NT2/D1 (cell line): ENCODE measurements around the gene RAB17.

ENCODE experiments used
- DNase-seq: peaks from one replicate; pipeline ENCODE4 v3.0.0-alpha.2; 2011; ENCODE audit warnings: low read depth, low spot score
- H3K27me3 ChIP-seq: 2 replicates; pipeline ENCODE4 v1.6.0; 2011; ENCODE audit warnings: mild to moderate bottlenecking; ENCODE audit not compliant: insufficient read length, insufficient read depth
- H3K36me3 ChIP-seq: 2 replicates; pipeline ENCODE4 v1.6.1; 2011; ENCODE audit warnings: mild to moderate bottlenecking, low read length, mixed read lengths; ENCODE audit not compliant: insufficient read depth, insufficient read length
- H3K4me1 ChIP-seq: 2 replicates; pipeline ENCODE4 v1.5.1; 2011; ENCODE audit not compliant: insufficient read depth, insufficient read length
- H3K4me3 ChIP-seq: 2 replicates; pipeline ENCODE4 v1.5.1; 2011; ENCODE audit warnings: low read depth; ENCODE audit not compliant: insufficient read length
- H3K9ac ChIP-seq: 2 replicates; pipeline ENCODE4 v1.6.0; 2011; ENCODE audit warnings: low read depth; ENCODE audit not compliant: insufficient read length
- H3K9me3 ChIP-seq: 2 replicates; pipeline ENCODE4 v1.5.1; 2011; ENCODE audit warnings: mild to moderate bottlenecking, low read length; ENCODE audit not compliant: insufficient read depth
- SUZ12 ChIP-seq: IDR thresholded peaks from 2 replicates; pipeline ENCODE4 v1.6.1; 2011; ENCODE audit not compliant: insufficient read length, insufficient read depth; ENCODE audit errors: extremely low read depth
- YY1 ChIP-seq: IDR thresholded peaks from 2 replicates; pipeline ENCODE4 v1.6.1; 2011; ENCODE audit not compliant: insufficient read length, insufficient read depth
- ZNF274 ChIP-seq: IDR thresholded peaks from 2 replicates; pipeline ENCODE4 v1.6.1; 2011; ENCODE audit warnings: mild to moderate bottlenecking, low read depth, low read length

The RAB17 gene

GRCh38 chr2:237567276-237568029 lies 23.1 kb downstream of the RAB17 start:
- no peak for DNase-seq
- no peak for TF ChIP-seq YY1
- TF ChIP-seq ZNF274: no peak
- no peak for TF ChIP-seq SUZ12
- H3K36me3 ChIP-seq: no peaks in the 10 kb centered on the region
- no peak overlapping the region for H3K4me3 ChIP-seq
- no peaks in the 10 kb centered on the region for H3K27me3 ChIP-seq
- H3K4me1 ChIP-seq: peaks cover 3% of the 10 kb centered on the region
- H3K9ac ChIP-seq: no peak overlapping the region
- no peaks in the 10 kb centered on the region for H3K9me3 ChIP-seq

- Histone ChIP-seq H3K36me3 (no peaks in the 10 kb centered on the region), H3K4me1 (no peaks in the 10 kb centered on the region), H3K9ac (no peak within 1 kb of the TSS), H3K4me3 (no peak within 1 kb of the TSS), H3K27me3 (no peaks in the 10 kb centered on the region), H3K9me3 (no peaks in the 10 kb centered on the region)
- DNase-seq: no peak
- no peak for TF ChIP-seq SUZ12
- no peak for TF ChIP-seq YY1
- no peak for TF ChIP-seq ZNF274
These were observed 23.9 kb downstream of the RAB17 start, which contains the start of gene PRLH for GRCh38 chr2:237566401-237567235. PRLH (plus strand) TSS chr2:237566574; CDS start chr2:237566574, 0 bp downstream.

GRCh38 chr2:237565974-237566373 lies 24.6 kb downstream of the RAB17 start:
- no peak for TF ChIP-seq YY1
- no peak for TF ChIP-seq SUZ12
- no peak for TF ChIP-seq ZNF274
- no peak overlapping the region for H3K4me3 ChIP-seq

GRCh38 chr2:237564526-237565131 lies 25.9 kb downstream of the RAB17 start:
- Histone ChIP-seq H3K36me3 (no peaks in the 10 kb centered on the region), H3K27me3 (no peaks in the 10 kb centered on the region), H3K4me3 (no peak overlapping the region), H3K4me1 (no peaks in the 10 kb centered on the region), H3K9me3 (no peaks in the 10 kb centered on the region), H3K9ac (no peak overlapping the region)
- TF ChIP-seq YY1 (no peak), SUZ12 (no peak), ZNF274 (no peak)
- no peak for DNase-seq

More at GRCh38 chr2:237565974-237566373, 24.6 kb downstream of the RAB17 start:
- Histone ChIP-seq H3K27me3 (no peaks in the 10 kb centered on the region), H3K9ac (no peak overlapping the region), H3K4me1 (no peaks in the 10 kb centered on the region), H3K9me3 (no peaks in the 10 kb centered on the region), H3K36me3 (no peaks in the 10 kb centered on the region)
- no peak for DNase-seq

- no peak for TF ChIP-seq ZNF274
- no peak for TF ChIP-seq YY1
- TF ChIP-seq SUZ12: no peak
- DNase-seq: no peak
These were observed 26.7 kb downstream of the RAB17 start for GRCh38 chr2:237563816-237564215.

GRCh38 chr2:237561221-237561620 lies 29.3 kb downstream of the RAB17 start:
- no peaks in the 10 kb centered on the region for H3K27me3 ChIP-seq
- no peaks in the 10 kb centered on the region for H3K4me1 ChIP-seq
- H3K9me3 ChIP-seq: peaks cover 4% of the 10 kb centered on the region
- DNase-seq: no peak
- H3K36me3 ChIP-seq: no peaks in the 10 kb centered on the region
- TF ChIP-seq YY1 (no peak), SUZ12 (no peak), ZNF274 (no peak)
- no peak overlapping the region for H3K4me3 ChIP-seq
- H3K9ac ChIP-seq: no peak overlapping the region

More at GRCh38 chr2:237563816-237564215, 26.7 kb downstream of the RAB17 start:
- Histone ChIP-seq H3K36me3 (no peaks in the 10 kb centered on the region), H3K27me3 (no peaks in the 10 kb centered on the region), H3K9me3 (no peaks in the 10 kb centered on the region), H3K4me1 (no peaks in the 10 kb centered on the region), H3K9ac (no peak overlapping the region), H3K4me3 (no peak overlapping the region)

GRCh38 chr2:237558961-237559641 lies 31.4 kb downstream of the RAB17 start:
- H3K27me3 ChIP-seq: no peaks in the 10 kb centered on the region
- no peak overlapping the region for H3K9ac ChIP-seq
- H3K4me1 ChIP-seq: no peaks in the 10 kb centered on the region
- peaks cover 20% of the 10 kb centered on the region for H3K9me3 ChIP-seq
- TF ChIP-seq SUZ12: no peak
- TF ChIP-seq ZNF274: no peak
- no peak for TF ChIP-seq YY1
- no peak overlapping the region for H3K4me3 ChIP-seq
- DNase-seq: no peak
- no peaks in the 10 kb centered on the region for H3K36me3 ChIP-seq
